ENCODE measurements around the gene SGSH.

Gene SGSH

GRCh38 chr17:80225230-80225629 lies 5.1 kb upstream of the SGSH start:
- DNase-seq: peak; percentile 16

GRCh38 chr17:80224683-80225082 lies 4.5 kb upstream of the SGSH start:
- DNase-seq: no peak

GRCh38 chr17:80223838-80224497 lies 3.8 kb upstream of the SGSH start:
- DNase-seq: no peak

GRCh38 chr17:80223142-80223815 lies 3.1 kb upstream of the SGSH start:
- DNase-seq: no peak

- DNase-seq: no peak
These were observed 2.4 kb upstream of the SGSH start for GRCh38 chr17:80222376-80223141.

GRCh38 chr17:80221351-80222105 lies 1.4 kb upstream of the SGSH start:
- no peak for DNase-seq

GRCh38 chr17:80220736-80221215 lies 643 bp upstream of the SGSH start:
- DNase-seq: peak; percentile 44

- no peak for DNase-seq
These were observed 425 bp downstream of the SGSH start for GRCh38 chr17:80219763-80220053.

- peak; percentile 72 for DNase-seq
These were observed 945 bp downstream of the SGSH start for GRCh38 chr17:80219013-80219762.

GRCh38 chr17:80218391-80218790 lies 1.7 kb downstream of the SGSH start:
- DNase-seq: no peak

GRCh38 chr17:80217703-80218362 lies 2.3 kb downstream of the SGSH start:
- DNase-seq: no peak

GRCh38 chr17:80216473-80217456 lies 3.4 kb downstream of the SGSH start:
- DNase-seq: no peak

- DNase-seq: no peak
These were observed 5.3 kb downstream of the SGSH start for GRCh38 chr17:80214878-80215210.

GRCh38 chr17:80214012-80214877 lies 5.9 kb downstream of the SGSH start:
- no peak for DNase-seq

GRCh38 chr17:80213643-80213975 lies 6.5 kb downstream of the SGSH start:
- DNase-seq: no peak

- DNase-seq: no peak
These were observed 7.0 kb downstream of the SGSH start for GRCh38 chr17:80212962-80213642.

- DNase-seq: no peak
These were observed 7.6 kb downstream of the SGSH start for GRCh38 chr17:80212511-80212910.

GRCh38 chr17:80212109-80212508 lies 8.0 kb downstream of the SGSH start:
- no peak for DNase-seq

- no peak for DNase-seq
These were observed 9.6 kb downstream of the SGSH start for GRCh38 chr17:80210348-80211108.

Data from NCI-H69 (cell line).